ENCODE results near the gene SLC37A2. TPM values are rescaled to one million over a fixed set of nuclear protein-coding genes. Genes with fewer than 3 reads are reported as not detected.

The SLC37A2 gene
- total RNA-seq, 1 donor from 2014 or later, result 0.64 TPM

DNA sequence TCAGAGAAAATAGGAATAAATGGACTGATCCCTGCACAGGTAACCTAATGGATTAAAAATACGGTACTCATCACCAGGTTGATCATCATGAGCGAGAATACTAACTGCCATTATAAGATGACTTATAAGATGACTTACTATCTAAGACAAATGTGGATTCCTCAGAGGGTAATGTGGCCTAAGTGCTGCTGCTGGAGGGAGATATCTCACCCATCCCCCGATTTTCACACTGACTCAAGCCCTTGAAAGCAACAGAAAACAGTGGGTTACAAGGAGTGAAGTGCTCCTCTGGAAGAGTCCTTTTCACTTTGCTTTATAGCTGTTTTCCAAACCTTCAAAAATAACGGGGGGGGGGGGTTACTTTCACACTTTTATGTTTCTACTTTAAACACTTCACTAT is 47.4 kb downstream of the SLC37A2 start:
- peaks cover 18% of the 10 kb centered on the region for H3K4me1 Mint-ChIP-seq (ENCODE audit: unreplicated experiment)
- peak overlapping the region; percentile 96 for H3K27ac Mint-ChIP-seq (ENCODE audit: unreplicated experiment)

DNA sequence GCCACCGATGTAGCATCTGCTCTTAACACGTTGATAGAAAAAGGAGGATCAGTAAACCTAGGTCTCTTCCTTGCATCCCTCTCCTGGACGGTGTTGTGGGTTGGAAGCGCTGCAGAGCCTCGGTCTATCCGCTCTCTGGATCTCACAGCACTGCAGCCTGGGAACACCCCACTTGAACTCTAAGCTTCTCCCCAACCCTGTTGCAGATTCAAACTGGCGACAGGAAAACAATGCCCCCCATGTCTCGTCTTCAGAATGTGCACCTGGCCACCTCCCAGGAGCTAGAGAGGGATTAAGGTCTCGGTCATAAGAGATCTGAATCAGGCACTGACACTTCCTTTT is 47.9 kb downstream of the SLC37A2 start:
- Mint-ChIP-seq H3K4me1 (ENCODE audit: unreplicated experiment) (peaks cover 18% of the 10 kb centered on the region), H3K27ac (ENCODE audit: unreplicated experiment) (peak overlapping the region; percentile 96), H3K36me3 (ENCODE audit: unreplicated experiment) (no peaks in the 10 kb centered on the region), H3K4me3 (ENCODE audit: unreplicated experiment) (peak overlapping the region; percentile 98), H3K9me3 (ENCODE audit: unreplicated experiment) (peaks cover 5% of the 10 kb centered on the region), H3K27me3 (ENCODE audit: unreplicated experiment) (peaks cover 3% of the 10 kb centered on the region)
- DNase-seq (ENCODE audit: extremely low spot score, unreplicated experiment), result no peak
- TF ChIP-seq, protein P1, sequence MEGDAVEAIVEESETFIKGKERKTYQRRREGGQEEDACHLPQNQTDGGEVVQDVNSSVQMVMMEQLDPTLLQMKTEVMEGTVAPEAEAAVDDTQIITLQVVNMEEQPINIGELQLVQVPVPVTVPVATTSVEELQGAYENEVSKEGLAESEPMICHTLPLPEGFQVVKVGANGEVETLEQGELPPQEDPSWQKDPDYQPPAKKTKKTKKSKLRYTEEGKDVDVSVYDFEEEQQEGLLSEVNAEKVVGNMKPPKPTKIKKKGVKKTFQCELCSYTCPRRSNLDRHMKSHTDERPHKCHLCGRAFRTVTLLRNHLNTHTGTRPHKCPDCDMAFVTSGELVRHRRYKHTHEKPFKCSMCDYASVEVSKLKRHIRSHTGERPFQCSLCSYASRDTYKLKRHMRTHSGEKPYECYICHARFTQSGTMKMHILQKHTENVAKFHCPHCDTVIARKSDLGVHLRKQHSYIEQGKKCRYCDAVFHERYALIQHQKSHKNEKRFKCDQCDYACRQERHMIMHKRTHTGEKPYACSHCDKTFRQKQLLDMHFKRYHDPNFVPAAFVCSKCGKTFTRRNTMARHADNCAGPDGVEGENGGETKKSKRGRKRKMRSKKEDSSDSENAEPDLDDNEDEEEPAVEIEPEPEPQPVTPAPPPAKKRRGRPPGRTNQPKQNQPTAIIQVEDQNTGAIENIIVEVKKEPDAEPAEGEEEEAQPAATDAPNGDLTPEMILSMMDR (IDR thresholded peaks at IDR 0.05), result no peak

More for the DNA sequence above, 47.4 kb downstream of the SLC37A2 start:
- H3K36me3 Mint-ChIP-seq (ENCODE audit: unreplicated experiment), result no peaks in the 10 kb centered on the region
- H3K9me3 Mint-ChIP-seq (ENCODE audit: unreplicated experiment), result peaks cover 5% of the 10 kb centered on the region
- no peak for DNase-seq (ENCODE audit: extremely low spot score, unreplicated experiment)
- TF ChIP-seq, protein P1 (IDR thresholded peaks at IDR 0.05), result no peak
- peak overlapping the region; percentile 98 for H3K4me3 Mint-ChIP-seq (ENCODE audit: unreplicated experiment)
- H3K27me3 Mint-ChIP-seq (ENCODE audit: unreplicated experiment), result peaks cover 1% of the 10 kb centered on the region

DNA sequence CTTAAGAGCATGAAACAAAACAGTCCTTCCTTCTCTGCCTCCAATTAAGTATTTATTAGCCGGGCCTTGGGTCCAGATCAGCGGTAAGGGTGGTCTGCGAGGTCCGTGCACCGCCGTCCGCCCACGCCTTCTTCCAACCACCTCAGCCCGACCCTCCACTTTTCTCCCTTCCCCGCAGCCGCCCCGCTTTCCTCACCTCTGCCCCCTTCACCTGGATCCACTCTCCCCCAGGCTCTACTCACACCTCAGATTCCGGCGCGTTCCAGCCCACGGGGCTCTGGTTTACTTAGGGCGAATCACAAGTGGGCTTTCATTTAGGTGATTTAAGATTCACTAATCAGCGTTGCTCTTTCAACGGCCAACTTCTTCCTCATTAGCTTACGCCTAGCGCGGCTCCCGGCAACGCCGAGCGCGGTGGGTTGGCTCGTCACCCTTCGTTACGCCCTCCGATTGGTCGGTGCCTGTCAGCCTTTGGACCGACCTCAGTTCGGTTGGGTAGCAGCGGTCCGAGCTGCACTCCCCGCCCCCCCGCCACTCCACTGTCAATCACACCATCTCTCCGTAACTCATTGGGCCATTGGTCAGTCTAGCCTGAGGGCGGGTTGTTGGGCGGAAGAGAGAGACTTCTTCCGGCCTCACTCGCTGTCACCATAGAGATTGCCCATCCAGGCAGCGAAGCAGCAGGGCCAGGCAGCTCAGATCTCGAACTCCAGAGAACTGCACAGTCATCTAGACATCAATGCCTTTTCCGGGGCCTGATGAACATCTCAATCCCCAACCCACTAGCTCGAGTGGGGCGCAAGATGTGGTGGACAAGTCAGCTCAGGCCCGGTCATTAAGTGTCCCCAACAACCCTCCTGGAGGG is 48.5 kb downstream of the SLC37A2 start, which contains the start of gene TMEM218:
TMEM218 (minus strand) TSS at position 284 of the 865 bp plus-strand sequence. CDS start 9,385 bp downstream, outside the sequence.
- peak; percentile 99 for DNase-seq (ENCODE audit: extremely low spot score, unreplicated experiment)
- TF ChIP-seq, protein P1 (IDR thresholded peaks at IDR 0.05), result no peak
- Mint-ChIP-seq H3K9me3 (ENCODE audit: unreplicated experiment) (peaks cover 5% of the 10 kb centered on the region), H3K36me3 (ENCODE audit: unreplicated experiment) (no peaks in the 10 kb centered on the region), H3K27me3 (ENCODE audit: unreplicated experiment) (peaks cover 4% of the 10 kb centered on the region), H3K4me3 (ENCODE audit: unreplicated experiment) (peak within 1 kb of the TSS; percentile 98), H3K4me1 (ENCODE audit: unreplicated experiment) (peaks cover 18% of the 10 kb centered on the region), H3K27ac (ENCODE audit: unreplicated experiment) (peak within 1 kb of the TSS; percentile 96)

DNA sequence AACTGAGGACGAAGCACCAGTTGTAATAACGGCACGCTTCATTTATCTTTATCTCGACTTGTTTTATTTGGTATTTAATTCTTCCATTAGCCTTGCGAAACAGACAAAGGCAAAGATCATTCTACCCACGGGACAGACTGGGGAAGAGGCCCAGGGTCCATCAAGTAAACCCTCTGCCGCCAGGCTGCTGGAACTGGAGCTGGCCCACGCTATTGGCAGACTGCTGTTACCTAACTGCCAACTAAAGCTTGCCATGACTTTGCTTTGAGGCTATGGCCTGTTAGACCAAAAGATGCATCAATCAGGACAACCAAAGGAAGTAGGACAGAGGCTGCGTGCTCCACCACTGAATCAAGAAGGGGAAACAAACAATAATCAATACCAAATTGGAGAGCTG is 49.1 kb downstream of the SLC37A2 start:
- peaks cover 9% of the 10 kb centered on the region for H3K27me3 Mint-ChIP-seq (ENCODE audit: unreplicated experiment)
- H3K9me3 Mint-ChIP-seq (ENCODE audit: unreplicated experiment), result peaks cover 5% of the 10 kb centered on the region
- no peaks in the 10 kb centered on the region for H3K36me3 Mint-ChIP-seq (ENCODE audit: unreplicated experiment)
- peak overlapping the region; percentile 98 for H3K4me3 Mint-ChIP-seq (ENCODE audit: unreplicated experiment)
- DNase-seq (ENCODE audit: extremely low spot score, unreplicated experiment), result no peak
- TF ChIP-seq, protein P1 (IDR thresholded peaks at IDR 0.05), result no peak
- peaks cover 18% of the 10 kb centered on the region for H3K4me1 Mint-ChIP-seq (ENCODE audit: unreplicated experiment)
- peak overlapping the region; percentile 96 for H3K27ac Mint-ChIP-seq (ENCODE audit: unreplicated experiment)

DNA sequence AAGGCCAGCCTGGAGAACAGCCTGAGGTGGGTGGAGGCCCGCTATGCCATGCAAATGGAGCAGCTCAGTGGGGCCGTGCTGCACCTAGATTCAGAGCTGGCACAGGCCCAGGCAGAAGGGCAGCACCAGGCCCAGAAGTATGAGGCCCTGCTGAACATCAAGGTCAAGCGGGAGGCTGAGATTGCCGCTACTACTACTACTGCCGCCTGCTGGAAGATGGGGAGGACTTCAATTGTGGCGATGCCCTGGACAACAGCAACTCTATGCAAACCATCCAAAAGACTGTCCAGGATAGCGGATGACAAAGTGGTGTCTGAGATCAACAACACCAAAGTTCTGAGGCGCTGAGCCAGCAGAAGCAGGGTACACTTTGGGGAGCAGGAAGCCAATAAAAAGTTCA is 51.4 kb downstream of the SLC37A2 start:
- Mint-ChIP-seq H3K27me3 (ENCODE audit: unreplicated experiment) (peaks cover 13% of the 10 kb centered on the region), H3K9me3 (ENCODE audit: unreplicated experiment) (peaks cover 5% of the 10 kb centered on the region), H3K4me1 (ENCODE audit: unreplicated experiment) (peaks cover 18% of the 10 kb centered on the region), H3K36me3 (ENCODE audit: unreplicated experiment) (no peaks in the 10 kb centered on the region), H3K4me3 (ENCODE audit: unreplicated experiment) (no peak overlapping the region), H3K27ac (ENCODE audit: unreplicated experiment) (no peak overlapping the region)
- TF ChIP-seq, protein P1 (IDR thresholded peaks at IDR 0.05), result no peak
- no peak for DNase-seq (ENCODE audit: extremely low spot score, unreplicated experiment)

All from osteocyte (in vitro differentiated cells).